H1 (cell line): ENCODE measurements around the gene HNRNPH3. TPM values are rescaled to one million over a fixed set of nuclear protein-coding genes. Genes with fewer than 3 reads are reported as not detected.

Experiments
- ASH2L ChIP-seq: fragments of 200-600, 300-600 bp; sonication (generic); IDR thresholded peaks from one replicate; pipeline ENCODE4 v1.7.1; 2017; ENCODE audit warnings: low read length
- ATF2 ChIP-seq: IDR thresholded peaks from 2 replicates; pipeline ENCODE4 v1.6.1; 2012; ENCODE audit warnings: low read length, inconsistent platforms
- BRCA1 ChIP-seq: IDR thresholded peaks from 2 replicates; pipeline ENCODE4 v1.6.1; 2012; ENCODE audit warnings: low read depth, low read length, improper control_type of control experiment
- CBX5 ChIP-seq: fragments of 300-800, 300-1000 bp; sonication (generic); IDR thresholded peaks from 2 replicates; pipeline ENCODE4 v1.7.1; 2016; ENCODE audit warnings: antibody characterized with exemption, low read length, low read depth
- CHD2 ChIP-seq: IDR thresholded peaks from 2 replicates; pipeline ENCODE4 v1.6.1; 2012; ENCODE audit warnings: low read length, improper control_type of control experiment
- EP300 ChIP-seq, 2 experiments: IDR thresholded peaks; 1 replicate in 1 of 2; 2 replicates in 1 of 2; pipeline ENCODE4 v1.6.1; 2011 to 2012; ENCODE audit warnings: low read depth in 2 of 2, low read length in 2 of 2, mild to moderate bottlenecking in 2 of 2, borderline replicate concordance in 1 of 2, inconsistent platforms in 1 of 2, moderate library complexity in 1 of 2
- FOSL1 ChIP-seq: IDR thresholded peaks from 2 replicates; pipeline ENCODE4 v1.6.1; 2011; ENCODE audit warnings: mild to moderate bottlenecking, low read depth, low read length, moderate library complexity; ENCODE audit not compliant: insufficient read depth
- GTF2F1 ChIP-seq: IDR thresholded peaks from 2 replicates; pipeline ENCODE4 v1.6.1; 2012; ENCODE audit warnings: low read depth, low read length, improper control_type of control experiment, borderline replicate concordance
- HDAC2 ChIP-seq, 2 experiments: fragments of 300-600 bp in 1 of 2; sonication (generic) in 1 of 2; IDR thresholded peaks; 2 replicates each; pipeline ENCODE4 v1.6.1; 2011 to 2012; ENCODE audit warnings: low read depth in 2 of 2, low read length in 2 of 2, mild to moderate bottlenecking in 2 of 2, moderate library complexity in 2 of 2, borderline replicate concordance in 1 of 2, inconsistent platforms in 1 of 2
- KDM1A ChIP-seq: fragments of 200-600, 300-600 bp; sonication (generic); IDR thresholded peaks from 2 replicates; pipeline ENCODE4 v1.7.1; 2016; ENCODE audit warnings: mild to moderate bottlenecking, low read length, borderline replicate concordance
- POU5F1 ChIP-seq: IDR thresholded peaks from 2 replicates; pipeline ENCODE4 v1.6.1; 2011; ENCODE audit warnings: low read depth, mild to moderate bottlenecking, low read length, moderate library complexity
- RAD21 ChIP-seq, 2 experiments: IDR thresholded peaks in 1 of 2; conservative IDR thresholded peaks in 1 of 2; 2 replicates each; pipeline ENCODE4 v1.6.1; 2011; ENCODE audit warnings: low read depth in 2 of 2, low read length in 2 of 2, improper control_type of control experiment in 1 of 2, inconsistent platforms in 1 of 2, mild to moderate bottlenecking in 1 of 2, moderate library complexity in 1 of 2
- RXRA ChIP-seq: IDR thresholded peaks from 2 replicates; pipeline ENCODE4 v1.6.1; 2011; ENCODE audit warnings: low read depth, mild to moderate bottlenecking, low read length, moderate library complexity; ENCODE audit not compliant: insufficient read depth
- SIX5 ChIP-seq: IDR thresholded peaks from 2 replicates; pipeline ENCODE4 v1.6.1; 2011; ENCODE audit warnings: mild to moderate bottlenecking, low read depth, low read length
- SP1 ChIP-seq: IDR thresholded peaks from 2 replicates; pipeline ENCODE4 v1.6.1; 2011; ENCODE audit warnings: low read depth, low read length
- SP4 ChIP-seq: IDR thresholded peaks from 2 replicates; pipeline ENCODE4 v1.6.1; 2012; ENCODE audit warnings: low read length, inconsistent platforms
- TAF1 ChIP-seq: IDR thresholded peaks from 2 replicates; pipeline ENCODE4 v1.6.1; 2011; ENCODE audit warnings: mild to moderate bottlenecking, low read depth, low read length
- TEAD4 ChIP-seq: IDR thresholded peaks from 2 replicates; pipeline ENCODE4 v1.6.1; 2012; ENCODE audit warnings: low read depth, low read length, inconsistent platforms, mixed read lengths
- USF2 ChIP-seq: IDR thresholded peaks from 2 replicates; pipeline ENCODE4 v1.6.1; 2011; ENCODE audit warnings: low read length, improper control_type of control experiment
- polyA plus RNA-seq, 7 experiments: library from polyadenylated mRNA; depleted of rRNA in 3 of 7; stranded (reverse) in 5 of 7; unstranded in 2 of 7; fragments of >200 nt in 5 of 7; fragments of 200-250 nt in 2 of 7; gene quantifications; 1 replicate in 5 of 7; 2 replicates in 1 of 7; 4 replicates in 1 of 7; pipeline versions ENCODE4 v1.2.1 to v1.2.3, GENCODE V29; 2011 to 2013; ENCODE audit warnings: missing spikeins in 2 of 7, mixed read lengths in 2 of 7
- total RNA-seq: library from RNA; stranded (reverse); fragmentation: NEBNext Ultra II Directional; extraction: Animal tissue kit (Norgen Biotek cat#: 25700); gene quantifications from 2 replicates; pipeline ENCODE4 v1.2.1, GENCODE V29; 2021
- TF ChIP-seq, protein P1 (sequence below): IDR thresholded peaks from 2 replicates; pipeline ENCODE4 v1.6.1; 2011; ENCODE audit warnings: low read depth, mild to moderate bottlenecking, low read length; ENCODE audit not compliant: insufficient read depth

HNRNPH3 gene
- total and polyA plus RNA-seq, 2 of the 8 experiments (the other 6 are each of a cell fraction or from before 2014, with no cell fraction given): 63.2 to 230 TPM

DNA sequence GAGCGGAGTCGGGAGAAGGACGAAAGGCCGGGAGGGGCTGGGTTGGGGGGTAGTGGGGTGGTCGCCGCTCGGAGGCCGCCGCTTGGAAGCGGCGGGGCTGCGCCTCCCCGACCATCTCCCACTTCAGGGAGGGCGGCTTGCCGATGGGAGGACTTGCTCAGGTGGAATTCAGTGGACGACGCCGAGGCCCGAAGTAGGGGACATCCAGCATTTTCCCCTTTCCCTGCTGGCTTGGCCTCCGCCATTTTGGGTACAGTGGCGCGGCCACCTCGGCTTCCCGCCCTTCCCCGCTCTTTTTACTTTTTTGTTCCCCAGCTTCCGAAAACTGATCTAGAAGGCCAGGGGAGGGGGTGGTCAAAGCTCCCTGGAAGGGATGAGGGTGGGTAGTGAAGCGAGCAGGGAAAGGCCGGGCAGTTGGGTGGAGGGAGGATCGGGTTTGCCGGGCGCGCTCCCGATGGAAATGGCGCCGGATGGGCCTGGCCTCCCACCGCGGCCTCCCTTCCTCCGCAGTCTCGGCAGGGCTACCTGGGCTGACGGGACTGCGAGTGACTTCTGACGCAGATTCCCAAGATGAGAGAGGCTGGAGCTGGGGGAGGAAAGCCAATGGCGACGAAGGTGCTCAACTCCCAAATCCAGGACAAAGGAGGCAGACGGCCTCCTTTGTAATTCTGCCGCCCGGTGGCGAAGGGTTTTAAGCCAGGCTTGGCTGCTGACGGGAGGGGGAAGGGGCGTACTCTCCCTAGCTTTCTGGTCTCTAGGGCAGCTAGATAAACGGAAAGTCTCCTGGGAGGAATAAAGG, 594 bp downstream of the HNRNPH3 start, which contains the start of gene PBLD (continued):
- TF ChIP-seq FOSL1 (no peak), SP1 (no peak), USF2 (no peak), HDAC2 (IDR thresholded peaks at IDR 0.05; ENCODE audit: borderline replicate concordance in 1 of 2, low read depth in 2 of 2, low read length in 2 of 2) (0 out of 4 replicates have a peak, but pooled peaks of 1 of the 2 experiments have one; percentile 77), SP4 (no peak), CBX5 (no peak), KDM1A (no peak), SIX5 (no peak), BRCA1 (no peak), ATF2 (no peak), POU5F1 (no peak), RAD21 (IDR thresholded peaks at IDR 0.05 in 1 of 2, conservative IDR thresholded peaks at IDR 0.05 in 1 of 2; ENCODE audit: low read depth in 2 of 2, low read length in 2 of 2) (peak; percentile 35 to 38; a peak in 3 of 4 replicates), TAF1 (peak; percentile 90), GTF2F1 (no peak), ASH2L (peak; percentile 70), RXRA (no peak), EP300 (IDR thresholded peaks at IDR 0.05; ENCODE audit: borderline replicate concordance in 1 of 2, low read depth in 2 of 2, low read length in 2 of 2) (no peak), CHD2 (no peak; the same call in 1 of the 2 replicates), TEAD4 (no peak)
- TF ChIP-seq, protein P1, sequence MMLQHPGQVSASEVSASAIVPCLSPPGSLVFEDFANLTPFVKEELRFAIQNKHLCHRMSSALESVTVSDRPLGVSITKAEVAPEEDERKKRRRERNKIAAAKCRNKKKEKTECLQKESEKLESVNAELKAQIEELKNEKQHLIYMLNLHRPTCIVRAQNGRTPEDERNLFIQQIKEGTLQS: no peak
